Transverse colon (tissue), 4 donors: Measurements from ENCODE around the gene RAG2.

Experiments
- CTCF ChIP-seq, 5 experiments: fragments of 200-600 bp in 3 of 5; fragments of 450-650 bp in 2 of 5; sonication (generic) in 3 of 5; IDR thresholded peaks; 1 replicate in 2 of 5; 2 replicates in 3 of 5; pipeline ENCODE4 v1.5.1; 2016 to 2017; ENCODE audit warnings: antibody characterized with exemption in 5 of 5, inconsistent platforms in 3 of 5, mild to moderate bottlenecking in 2 of 5, moderate library complexity in 1 of 5
- EP300 ChIP-seq: sonication (generic); formaldehyde crosslinking; IDR thresholded peaks from one replicate; pipeline ENCODE4 v1.6.1; 2017; ENCODE audit warnings: antibody characterized with exemption, low read depth
- POLR2A ChIP-seq: fragments of 450-650 bp; IDR thresholded peaks from one replicate; pipeline ENCODE4 v1.6.1; 2016; ENCODE audit warnings: antibody characterized with exemption, mild to moderate bottlenecking, moderate library complexity
- POLR2AphosphoS5 ChIP-seq, 3 donors: sonication (generic); formaldehyde crosslinking; IDR thresholded peaks; one replicate each; pipeline ENCODE4 v1.6.1; 2016; ENCODE audit warnings: antibody characterized with exemption in 3 of 3

- TF ChIP-seq EP300: no peak
- no peak for TF ChIP-seq CTCF (IDR thresholded peaks at IDR 0.05)
- TF ChIP-seq POLR2A: no peak
- TF ChIP-seq POLR2AphosphoS5 (IDR thresholded peaks at IDR 0.05): no peak
Observed at GRCh38 chr11:36550385-36551115, 47.5 kb downstream of the RAG2 start.
